HL-60 (cell line): ENCODE data around the gene RNF187.

Source experiments
- POLR2AphosphoS5 ChIP-seq: IDR thresholded peaks from 2 replicates; pipeline ENCODE4 v1.6.1; 2012; ENCODE audit warnings: low read depth
- TF ChIP-seq, protein P1 (sequence below): IDR thresholded peaks from one replicate; pipeline ENCODE4 v1.5.1; 2011; ENCODE audit warnings: low read length, control low read depth, inconsistent platforms; ENCODE audit not compliant: insufficient read depth
- TF ChIP-seq, protein P2 (sequence below): IDR thresholded peaks from 2 replicates; pipeline ENCODE4 v1.6.1; 2012; ENCODE audit warnings: low read depth; ENCODE audit not compliant: insufficient replicate concordance

DNA sequence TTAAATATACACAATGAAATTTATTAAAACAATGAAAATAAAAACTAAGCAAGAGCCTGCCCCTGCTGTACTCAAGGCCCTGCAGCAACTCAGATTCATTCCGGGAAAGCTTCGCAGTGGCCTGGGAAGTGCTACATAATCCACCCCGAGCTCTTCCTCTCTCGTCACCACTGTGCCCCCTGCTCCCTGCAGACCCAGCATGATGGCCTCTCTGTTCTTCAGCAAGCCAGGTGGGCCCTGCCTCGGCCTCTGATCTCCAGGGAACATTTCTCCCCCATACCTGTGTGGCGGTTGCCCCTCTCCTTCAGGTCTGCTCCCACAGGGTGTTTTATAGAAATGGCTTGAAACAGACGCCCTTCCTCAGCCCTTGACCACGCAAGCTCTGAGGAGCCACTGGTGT, 10.6 kb downstream of the RNF187 start:
- TF ChIP-seq, protein P1, sequence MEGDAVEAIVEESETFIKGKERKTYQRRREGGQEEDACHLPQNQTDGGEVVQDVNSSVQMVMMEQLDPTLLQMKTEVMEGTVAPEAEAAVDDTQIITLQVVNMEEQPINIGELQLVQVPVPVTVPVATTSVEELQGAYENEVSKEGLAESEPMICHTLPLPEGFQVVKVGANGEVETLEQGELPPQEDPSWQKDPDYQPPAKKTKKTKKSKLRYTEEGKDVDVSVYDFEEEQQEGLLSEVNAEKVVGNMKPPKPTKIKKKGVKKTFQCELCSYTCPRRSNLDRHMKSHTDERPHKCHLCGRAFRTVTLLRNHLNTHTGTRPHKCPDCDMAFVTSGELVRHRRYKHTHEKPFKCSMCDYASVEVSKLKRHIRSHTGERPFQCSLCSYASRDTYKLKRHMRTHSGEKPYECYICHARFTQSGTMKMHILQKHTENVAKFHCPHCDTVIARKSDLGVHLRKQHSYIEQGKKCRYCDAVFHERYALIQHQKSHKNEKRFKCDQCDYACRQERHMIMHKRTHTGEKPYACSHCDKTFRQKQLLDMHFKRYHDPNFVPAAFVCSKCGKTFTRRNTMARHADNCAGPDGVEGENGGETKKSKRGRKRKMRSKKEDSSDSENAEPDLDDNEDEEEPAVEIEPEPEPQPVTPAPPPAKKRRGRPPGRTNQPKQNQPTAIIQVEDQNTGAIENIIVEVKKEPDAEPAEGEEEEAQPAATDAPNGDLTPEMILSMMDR = no peak
- TF ChIP-seq POLR2AphosphoS5 = no peak
- TF ChIP-seq, protein P2, sequence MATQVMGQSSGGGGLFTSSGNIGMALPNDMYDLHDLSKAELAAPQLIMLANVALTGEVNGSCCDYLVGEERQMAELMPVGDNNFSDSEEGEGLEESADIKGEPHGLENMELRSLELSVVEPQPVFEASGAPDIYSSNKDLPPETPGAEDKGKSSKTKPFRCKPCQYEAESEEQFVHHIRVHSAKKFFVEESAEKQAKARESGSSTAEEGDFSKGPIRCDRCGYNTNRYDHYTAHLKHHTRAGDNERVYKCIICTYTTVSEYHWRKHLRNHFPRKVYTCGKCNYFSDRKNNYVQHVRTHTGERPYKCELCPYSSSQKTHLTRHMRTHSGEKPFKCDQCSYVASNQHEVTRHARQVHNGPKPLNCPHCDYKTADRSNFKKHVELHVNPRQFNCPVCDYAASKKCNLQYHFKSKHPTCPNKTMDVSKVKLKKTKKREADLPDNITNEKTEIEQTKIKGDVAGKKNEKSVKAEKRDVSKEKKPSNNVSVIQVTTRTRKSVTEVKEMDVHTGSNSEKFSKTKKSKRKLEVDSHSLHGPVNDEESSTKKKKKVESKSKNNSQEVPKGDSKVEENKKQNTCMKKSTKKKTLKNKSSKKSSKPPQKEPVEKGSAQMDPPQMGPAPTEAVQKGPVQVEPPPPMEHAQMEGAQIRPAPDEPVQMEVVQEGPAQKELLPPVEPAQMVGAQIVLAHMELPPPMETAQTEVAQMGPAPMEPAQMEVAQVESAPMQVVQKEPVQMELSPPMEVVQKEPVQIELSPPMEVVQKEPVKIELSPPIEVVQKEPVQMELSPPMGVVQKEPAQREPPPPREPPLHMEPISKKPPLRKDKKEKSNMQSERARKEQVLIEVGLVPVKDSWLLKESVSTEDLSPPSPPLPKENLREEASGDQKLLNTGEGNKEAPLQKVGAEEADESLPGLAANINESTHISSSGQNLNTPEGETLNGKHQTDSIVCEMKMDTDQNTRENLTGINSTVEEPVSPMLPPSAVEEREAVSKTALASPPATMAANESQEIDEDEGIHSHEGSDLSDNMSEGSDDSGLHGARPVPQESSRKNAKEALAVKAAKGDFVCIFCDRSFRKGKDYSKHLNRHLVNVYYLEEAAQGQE = no peak
